NCI-H748 (cell line): ENCODE results near the gene PIP4P1.

ENCODE experiments used
- DNase-seq: peaks from one replicate; lab custom pipeline; 2025; ENCODE audit not compliant: unreplicated experiment; lab: John Stamatoyannopoulos, UW

The PIP4P1 gene

GRCh38 chr14:20412411-20412810 is 48.8 kb downstream of the PIP4P1 start:
- DNase-seq = no peak

GRCh38 chr14:20409226-20409625 is 52.0 kb downstream of the PIP4P1 start:
- no peak for DNase-seq
